Fibroblast of skin of right biceps (primary cell): ENCODE data around the gene SCAMP1.
"Not testable (repeated sequence)": the region's sequence is repeated elsewhere in the genome, so short reads cannot be mapped to it uniquely, and the experiment has no call there.

Source experiments
- DNase-seq: peaks from one replicate; pipeline ENCODE4 v3.0.0-alpha.2; 2013

Gene SCAMP1

DNA sequence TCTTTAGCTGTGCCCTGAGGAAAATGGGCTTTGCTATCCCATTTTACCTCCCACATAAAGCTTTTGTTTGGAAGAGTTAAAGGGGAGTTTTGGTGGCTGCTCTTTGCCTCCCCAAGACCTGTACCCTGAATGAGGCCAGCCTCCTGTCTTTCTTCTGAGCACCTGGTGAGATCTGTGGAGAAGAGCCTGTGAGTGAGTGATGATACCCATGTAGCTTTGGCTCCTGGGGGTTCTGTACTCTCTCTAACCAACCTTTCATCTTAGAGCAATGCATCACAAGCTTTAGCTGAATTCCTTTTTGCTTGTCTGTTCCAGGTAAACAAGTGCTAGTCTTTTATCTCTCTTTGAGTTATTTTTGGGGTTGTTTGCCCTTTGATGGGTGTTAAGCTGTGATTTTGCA lies 73.6 kb downstream of the SCAMP1 start:
- DNase-seq, result no peak

DNA sequence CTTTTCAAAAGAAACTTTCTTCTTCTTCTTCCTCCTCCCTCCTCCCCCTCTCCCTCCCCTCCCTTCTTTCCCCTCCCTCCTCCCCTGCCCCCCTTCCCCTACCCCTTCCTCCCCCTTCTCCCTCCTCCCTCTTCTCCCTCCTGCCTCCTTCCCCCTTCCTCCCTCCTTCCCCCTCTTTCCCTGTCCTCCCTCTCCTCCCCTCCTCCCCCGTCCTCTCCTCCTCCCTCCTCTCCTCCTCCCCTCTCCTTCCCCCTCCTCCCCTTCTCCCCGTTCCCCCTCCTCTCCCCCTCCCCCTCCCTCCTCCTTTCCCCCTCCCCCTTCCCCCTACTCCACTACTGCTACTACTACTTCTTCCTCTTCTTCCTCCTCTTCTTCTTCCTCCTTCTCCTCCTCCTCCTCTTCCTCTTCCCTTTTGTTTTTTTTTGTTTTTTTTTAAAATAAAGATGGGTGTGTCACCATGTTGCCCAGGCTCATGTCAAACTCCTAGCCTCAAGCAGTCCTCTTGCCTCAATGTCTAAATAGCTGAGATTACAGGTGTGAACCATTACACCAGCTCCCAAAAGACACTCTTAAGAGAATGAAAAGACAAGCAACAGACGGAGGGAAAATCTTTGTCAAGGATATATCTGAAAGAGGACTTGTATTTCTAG lies 87.5 kb downstream of the SCAMP1 start:
- DNase-seq, result no peak

GRCh38 chr5:78449103-78449502 lies 88.7 kb downstream of the SCAMP1 start:
- DNase-seq, result no peak

- DNase-seq, result not testable (repeated sequence)
Measured at GRCh38 chr5:78457507-78457906, 97.1 kb downstream of the SCAMP1 start.

- no peak for DNase-seq
Measured at GRCh38 chr5:78458843-78459242, 98.4 kb downstream of the SCAMP1 start.

- DNase-seq, result no peak
Measured at GRCh38 chr5:78467140-78467539, 106.7 kb downstream of the SCAMP1 start.

DNA sequence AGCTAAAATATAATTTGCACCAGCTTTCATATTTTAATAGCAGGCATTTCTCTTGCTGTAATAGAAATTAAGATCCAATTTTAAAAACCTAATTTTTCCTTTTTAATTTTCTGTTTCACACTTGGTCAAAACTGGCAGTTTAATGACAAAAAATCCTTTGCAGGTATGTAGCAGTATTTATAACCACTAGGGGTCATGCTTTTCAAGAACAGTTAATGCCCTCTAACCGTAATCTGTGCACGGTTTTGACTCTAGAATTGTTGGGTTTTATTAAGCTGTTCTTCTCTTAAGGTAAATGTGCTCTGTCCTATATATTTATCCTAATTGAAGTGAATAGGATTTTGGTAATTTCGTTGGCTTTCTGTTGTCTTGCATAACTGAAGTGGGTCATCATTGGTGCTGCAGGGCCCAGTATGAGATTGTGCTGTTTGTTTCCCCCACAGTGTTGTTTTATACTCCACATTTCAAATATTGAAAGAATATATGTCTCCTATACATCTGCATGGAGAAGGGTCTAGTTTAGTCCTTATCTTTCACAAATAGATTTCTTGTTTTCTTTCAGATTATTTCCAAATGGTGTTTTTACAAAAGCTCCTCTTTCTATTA lies 107.4 kb downstream of the SCAMP1 start:
- DNase-seq, result peak; percentile 59

GRCh38 chr5:78471896-78472295 lies 111.5 kb downstream of the SCAMP1 start:
- no peak for DNase-seq

- DNase-seq, result peak; percentile 18
Measured at GRCh38 chr5:78472469-78473106, 112.2 kb downstream of the SCAMP1 start.

DNA sequence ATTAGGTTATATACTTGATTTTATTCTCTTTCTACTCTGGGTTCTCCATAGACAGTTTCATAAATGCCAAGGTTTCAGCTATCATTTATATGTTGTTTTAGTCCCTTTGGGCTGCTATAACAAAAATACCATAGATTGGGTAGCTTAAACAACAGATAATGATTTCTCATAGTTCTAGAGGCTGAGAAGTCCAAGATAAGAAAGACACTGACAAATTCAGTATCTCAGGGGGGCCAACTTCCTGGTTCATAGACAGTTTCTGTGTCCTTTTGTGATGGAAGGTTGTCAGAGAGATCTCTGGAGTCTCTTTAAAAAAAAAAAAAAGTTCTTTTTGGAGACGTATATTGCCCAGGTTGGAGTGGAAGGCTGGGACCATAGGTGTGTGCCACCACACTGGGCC lies 113.3 kb downstream of the SCAMP1 start:
- DNase-seq, result no peak

DNA sequence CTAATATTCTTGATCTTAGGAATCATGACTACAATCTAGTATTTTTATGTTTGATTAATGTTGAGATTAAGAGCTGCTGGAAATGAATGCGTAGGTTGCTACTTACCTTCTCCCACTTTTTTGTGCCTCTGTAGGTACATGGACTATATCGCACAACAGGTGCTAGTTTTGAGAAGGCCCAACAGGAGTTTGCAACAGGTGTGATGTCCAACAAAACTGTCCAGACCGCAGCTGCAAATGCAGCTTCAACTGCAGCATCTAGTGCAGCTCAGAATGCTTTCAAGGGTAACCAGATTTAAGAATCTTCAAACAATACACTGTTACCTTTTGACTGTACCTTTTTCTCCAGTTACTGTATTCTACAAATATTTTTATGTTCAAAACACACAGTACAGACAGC lies 115.0 kb downstream of the SCAMP1 start:
- no peak for DNase-seq

DNA sequence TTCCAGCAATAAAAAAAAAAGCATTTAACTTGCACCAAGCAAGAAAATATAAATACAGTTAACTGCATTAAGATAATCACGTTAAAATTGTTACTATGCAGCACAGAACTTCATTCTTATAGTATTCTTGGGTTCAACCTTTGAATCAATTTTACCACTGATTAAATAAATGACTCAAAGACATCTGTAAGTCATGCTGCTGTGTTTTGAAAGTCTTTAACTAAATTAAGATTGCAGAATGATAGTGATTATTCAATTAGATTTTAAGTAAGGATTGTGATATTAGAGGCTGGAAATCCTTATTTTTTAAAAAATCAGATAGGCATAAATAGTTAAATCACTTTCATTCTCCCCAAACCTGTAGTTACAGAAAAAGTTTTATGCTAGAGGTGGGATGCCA lies 116.4 kb downstream of the SCAMP1 start:
- DNase-seq, result no peak

DNA sequence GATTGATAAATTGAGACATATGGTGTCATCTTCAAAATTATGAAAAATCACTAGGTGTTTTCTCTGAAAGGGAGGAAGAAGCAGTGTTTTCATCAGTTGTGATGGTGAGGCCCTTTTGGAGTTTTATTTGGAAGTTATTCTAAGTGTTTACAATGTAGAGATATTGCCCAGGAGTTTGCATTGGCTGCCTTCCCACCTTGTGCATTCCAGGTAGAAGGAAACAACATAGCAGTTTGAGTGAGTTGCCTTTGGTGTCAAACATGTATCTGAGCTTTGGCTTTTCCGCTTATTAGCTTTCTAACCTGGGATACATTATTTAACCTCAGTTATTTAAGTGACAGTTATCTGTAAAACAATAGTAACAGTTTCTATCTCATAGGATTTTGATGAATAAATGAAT lies 122.5 kb downstream of the SCAMP1 start:
- DNase-seq, result no peak

GRCh38 chr5:78483809-78484521 lies 123.5 kb downstream of the SCAMP1 start:
- peak; percentile 55 for DNase-seq

DNA sequence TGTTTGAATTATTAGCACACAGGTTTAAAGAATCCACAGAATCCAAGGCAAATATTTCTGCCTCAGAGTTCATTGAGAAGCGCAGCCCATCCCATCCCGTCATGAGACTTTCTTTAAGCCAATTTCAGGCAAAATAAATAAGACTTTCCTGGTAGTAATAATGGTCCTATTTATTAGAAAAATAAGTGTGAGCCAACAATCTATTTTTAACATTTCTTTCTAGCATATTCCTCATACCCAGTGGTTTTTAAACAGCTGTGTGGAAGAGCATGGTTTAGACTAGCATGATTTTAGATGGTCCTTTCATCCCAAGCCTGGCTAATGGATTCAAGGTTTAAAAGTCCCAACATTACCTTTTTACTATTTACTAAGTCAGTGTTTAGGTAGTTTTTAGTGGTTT lies 125.8 kb downstream of the SCAMP1 start:
- no peak for DNase-seq

- DNase-seq, result no peak
Measured at GRCh38 chr5:78487846-78488245, 127.4 kb downstream of the SCAMP1 start.

DNA sequence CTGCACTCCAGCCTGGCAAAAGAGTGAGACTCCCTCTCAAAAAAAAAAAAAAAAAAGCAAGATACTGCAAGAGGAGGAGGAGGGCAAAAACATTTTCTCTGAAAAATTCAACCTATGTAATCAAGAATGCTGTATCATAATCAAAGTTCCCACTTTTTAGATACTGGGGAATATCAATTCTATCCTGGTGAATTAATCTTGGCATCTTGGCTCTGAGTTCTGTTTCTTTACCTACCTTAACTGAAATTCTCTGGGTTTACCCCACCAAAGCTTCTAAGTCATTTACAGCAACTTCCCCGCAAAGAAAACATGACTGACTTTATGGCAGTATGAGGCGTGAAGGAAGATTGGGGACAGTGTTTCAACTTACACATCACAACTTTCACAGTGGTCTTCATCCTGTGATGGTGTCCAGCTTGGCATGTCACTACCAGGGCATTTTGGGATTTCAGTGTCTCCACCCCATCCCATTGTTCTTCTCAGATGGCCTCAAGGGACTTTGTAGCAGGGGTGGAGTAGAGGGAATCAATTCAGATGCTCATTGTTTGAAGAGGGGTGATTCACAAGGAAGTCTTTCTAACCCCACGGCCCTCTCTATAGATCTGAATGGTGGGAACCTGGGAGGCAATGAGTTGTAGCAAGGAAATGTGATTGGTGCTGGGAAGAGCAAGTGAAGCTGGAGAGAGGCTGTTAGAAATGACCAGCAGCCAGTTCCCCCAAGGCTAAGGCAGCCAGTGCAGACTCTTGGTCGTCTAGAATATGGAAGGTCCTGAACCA lies 130.5 kb downstream of the SCAMP1 start:
- no peak for DNase-seq

DNA sequence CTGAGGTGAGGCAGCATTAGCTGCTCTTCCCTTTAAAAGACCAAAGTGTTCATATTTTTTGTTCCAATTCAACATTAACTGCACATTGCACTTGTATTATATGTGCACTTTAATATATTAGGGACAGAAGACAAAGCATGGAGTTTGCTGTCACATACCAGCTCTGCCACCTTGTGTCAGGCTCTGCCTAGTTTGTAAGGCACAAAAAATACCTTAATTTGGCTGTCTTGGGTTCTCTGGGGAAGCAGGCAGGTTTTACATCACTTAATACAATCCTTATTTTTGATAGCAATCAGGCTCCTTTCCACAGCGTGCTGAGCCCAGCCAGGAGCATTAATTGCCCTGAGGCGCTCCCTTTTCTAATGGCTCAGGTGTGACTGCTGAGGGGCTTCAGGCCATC lies 131.8 kb downstream of the SCAMP1 start:
- DNase-seq, result no peak

DNA sequence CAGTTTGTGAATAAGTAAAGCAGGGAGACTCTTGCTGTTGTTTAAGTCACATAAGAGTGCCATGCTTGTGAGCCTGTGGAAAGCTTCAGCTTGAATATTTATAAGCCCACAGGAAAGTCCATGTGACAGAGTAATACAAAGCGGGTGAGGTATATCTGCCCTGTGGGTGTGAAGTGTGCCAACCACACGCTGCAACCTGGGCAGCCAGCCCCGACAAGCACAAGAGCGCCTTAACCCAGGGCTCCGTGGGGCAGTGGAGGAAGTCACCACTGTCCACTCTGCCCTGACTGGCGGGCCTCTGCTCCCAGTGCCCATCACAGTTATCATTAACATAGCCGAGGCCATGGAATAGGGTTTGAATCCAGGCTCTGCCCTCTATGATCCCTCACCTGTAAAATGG lies 132.2 kb downstream of the SCAMP1 start:
- DNase-seq, result no peak

DNA sequence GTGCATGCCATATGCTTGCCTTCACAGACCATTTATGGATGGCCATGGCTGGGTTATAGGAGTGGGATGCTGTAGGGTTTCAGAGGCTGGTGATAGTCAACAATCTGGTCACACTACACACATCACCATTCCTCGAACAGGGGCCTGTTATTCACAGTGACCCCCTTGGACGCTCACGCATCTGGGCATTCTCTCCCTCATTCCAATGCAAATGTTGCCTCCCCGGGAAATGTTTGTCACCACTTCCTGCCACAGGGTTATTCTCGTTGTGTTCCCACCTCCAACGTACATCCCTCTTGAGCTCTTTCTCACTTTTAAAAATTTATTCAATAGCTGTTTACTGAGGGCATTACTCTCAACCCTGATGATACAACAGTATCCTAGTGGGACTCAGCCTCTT lies 135.4 kb downstream of the SCAMP1 start:
- peak; percentile 49 for DNase-seq

- DNase-seq, result peak; percentile 42
Measured at GRCh38 chr5:78496373-78496772, 136.0 kb downstream of the SCAMP1 start.

GRCh38 chr5:78497573-78498533 lies 137.4 kb downstream of the SCAMP1 start:
- DNase-seq, result no peak
